Measurements from ENCODE around the gene FAM107B.
A peak's percentile ranks its signal among the peaks of the same experiment; 100 is the strongest.
"Not testable (repeated sequence)": the region's sequence is repeated elsewhere in the genome, so short reads cannot be mapped to it uniquely, and the experiment has no call there.

FAM107B gene

DNA sequence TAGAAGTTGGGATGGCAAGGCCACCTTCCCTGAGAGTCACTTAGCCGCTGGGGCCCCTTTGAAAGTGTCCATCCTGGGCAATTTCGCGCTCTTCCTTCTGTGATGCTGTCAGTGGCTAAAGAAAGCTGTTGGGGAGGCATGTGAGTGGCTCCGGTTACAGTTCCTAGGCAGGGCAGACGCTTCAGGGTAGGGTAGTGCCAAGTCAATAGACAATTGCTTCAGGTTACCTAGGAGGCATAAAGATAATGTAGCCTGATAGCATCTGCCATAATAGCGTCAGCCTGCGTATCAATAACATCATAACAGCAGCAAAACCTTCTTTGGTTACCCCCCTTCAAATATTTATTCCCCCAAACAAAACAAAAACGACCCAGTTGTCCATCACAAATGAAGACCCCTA lies at the start of gene FAM107B:
TSS of gene FAM107B (minus strand) at position 101 of the 400 bp plus-strand sequence. CDS start 234 bp downstream, outside the sequence.
- no peak for DNase-seq (ENCODE audit: low read depth in 3 of 3)

- DNase-seq (ENCODE audit: low read depth in 3 of 3) = no peak
These were observed 49.3 kb upstream of the FAM107B start for GRCh38 chr10:14823966-14824365.

- DNase-seq (ENCODE audit: low read depth in 3 of 3) = peak in 1 of 3 donors; percentile 24
These were observed 48.4 kb upstream of the FAM107B start for GRCh38 chr10:14822879-14823755.

- no peak for DNase-seq (ENCODE audit: low read depth in 3 of 3)
These were observed 47.1 kb upstream of the FAM107B start for GRCh38 chr10:14821635-14822375.

GRCh38 chr10:14820775-14821154 lies 46.1 kb upstream of the FAM107B start:
- DNase-seq (ENCODE audit: low read depth in 3 of 3) = no peak

DNA sequence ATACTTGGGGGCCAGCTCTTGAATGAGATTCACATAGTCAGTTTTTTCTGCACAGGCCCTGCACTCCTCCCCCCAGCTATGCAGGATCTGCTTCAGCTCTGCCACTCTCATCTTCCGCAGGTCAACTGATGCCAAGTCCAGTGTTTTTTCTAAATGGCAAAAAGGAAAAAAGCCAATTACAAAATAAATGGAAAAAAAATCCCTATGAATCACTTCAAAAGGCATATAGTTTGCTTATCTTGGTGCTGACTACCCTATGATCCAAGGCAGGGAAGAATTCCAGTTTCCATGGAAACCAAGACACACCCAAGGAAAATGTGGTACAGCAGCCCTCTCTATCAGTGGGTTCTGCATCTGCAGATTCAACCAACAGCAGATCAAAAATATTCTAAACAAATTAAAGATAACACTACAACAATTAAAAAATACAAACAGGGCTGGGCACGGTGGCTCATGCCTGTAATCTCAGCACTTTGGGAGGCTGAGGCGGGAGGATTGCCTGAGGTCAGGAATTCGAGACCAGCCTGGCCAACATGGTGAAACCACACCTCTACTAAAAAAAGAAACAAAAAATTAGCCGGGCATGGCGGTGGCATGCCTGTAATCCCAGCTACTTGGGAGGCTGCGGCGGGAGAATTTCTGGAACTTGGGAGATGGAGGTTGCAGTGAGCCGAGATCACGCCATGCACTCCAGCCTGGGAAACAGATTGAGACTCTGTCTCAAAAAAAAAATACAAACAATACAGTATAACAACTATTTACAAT lies 45.5 kb upstream of the FAM107B start:
- no peak for DNase-seq (ENCODE audit: low read depth in 3 of 3)

DNA sequence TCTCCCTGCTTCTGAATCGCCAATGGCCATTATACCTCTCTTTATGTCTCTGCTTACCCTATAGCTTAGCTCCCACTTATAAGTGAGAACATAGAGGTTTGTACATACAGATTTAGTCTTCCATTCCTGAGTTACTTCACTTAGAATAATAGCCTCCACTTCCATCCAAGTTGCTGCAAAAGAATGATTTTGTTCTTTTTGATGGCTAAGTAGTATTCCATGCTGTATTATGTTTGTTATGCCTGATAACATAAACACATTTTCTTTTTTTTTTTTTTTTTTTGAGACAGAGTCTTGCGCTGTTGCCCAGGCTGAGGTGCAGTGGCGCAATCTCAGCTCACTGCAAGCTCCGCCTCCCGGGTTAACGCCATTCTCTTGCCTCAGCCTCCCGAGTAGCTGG lies 42.0 kb upstream of the FAM107B start:
- DNase-seq (ENCODE audit: low read depth in 3 of 3) = not testable (repeated sequence)

DNA sequence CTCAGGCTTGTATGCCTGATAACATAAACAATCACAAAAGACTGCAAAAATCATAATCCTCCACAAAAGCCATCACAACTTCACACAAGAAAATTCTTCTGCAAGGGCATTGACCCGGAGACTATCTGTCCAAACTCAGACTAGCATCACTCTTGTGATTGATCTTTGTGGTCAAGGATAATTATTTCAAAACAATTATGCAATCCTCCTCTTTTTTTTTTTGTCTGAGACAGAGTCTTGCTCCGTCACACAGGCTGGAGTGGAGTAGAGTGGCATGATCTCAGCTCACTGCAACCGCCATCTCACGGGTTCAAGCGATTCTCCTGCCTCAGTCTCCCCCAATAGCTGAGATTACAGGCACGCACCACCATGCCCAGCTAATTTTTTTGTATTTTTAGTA lies 41.0 kb upstream of the FAM107B start:
- DNase-seq (ENCODE audit: low read depth in 3 of 3) = no peak

- DNase-seq (ENCODE audit: low read depth in 3 of 3) = no peak
These were observed 37.6 kb upstream of the FAM107B start for GRCh38 chr10:14812271-14812670.

GRCh38 chr10:14810969-14811953 lies 36.6 kb upstream of the FAM107B start:
- no peak for DNase-seq (ENCODE audit: low read depth in 3 of 3)

- no peak for DNase-seq (ENCODE audit: low read depth in 3 of 3)
These were observed 31.6 kb upstream of the FAM107B start for GRCh38 chr10:14806318-14806717.

- DNase-seq (ENCODE audit: low read depth in 3 of 3) = no peak
These were observed 29.1 kb upstream of the FAM107B start for GRCh38 chr10:14803827-14804226.

DNA sequence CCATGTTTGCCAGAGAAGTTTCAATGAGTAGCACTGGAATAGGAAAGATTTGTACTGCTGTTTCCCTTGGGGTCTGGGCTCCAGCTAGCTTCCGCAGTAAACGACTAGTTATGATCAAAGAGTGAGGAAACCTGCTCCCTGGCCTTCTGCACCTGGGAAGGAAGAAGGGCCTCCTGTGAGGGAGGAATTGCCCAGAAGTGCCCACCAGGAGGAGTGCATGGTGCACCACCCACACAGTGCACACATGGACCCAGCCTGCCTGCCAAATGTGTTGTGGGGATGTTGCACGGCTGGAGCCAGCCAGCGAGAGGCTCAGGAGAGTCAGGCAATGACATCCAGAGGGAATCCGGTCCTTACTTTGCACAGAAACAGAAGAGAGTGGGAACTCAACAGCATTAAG lies 27.0 kb upstream of the FAM107B start:
- DNase-seq (ENCODE audit: low read depth in 3 of 3) = no peak

GRCh38 chr10:14800397-14800796 lies 25.7 kb upstream of the FAM107B start:
- no peak for DNase-seq (ENCODE audit: low read depth in 3 of 3)

DNA sequence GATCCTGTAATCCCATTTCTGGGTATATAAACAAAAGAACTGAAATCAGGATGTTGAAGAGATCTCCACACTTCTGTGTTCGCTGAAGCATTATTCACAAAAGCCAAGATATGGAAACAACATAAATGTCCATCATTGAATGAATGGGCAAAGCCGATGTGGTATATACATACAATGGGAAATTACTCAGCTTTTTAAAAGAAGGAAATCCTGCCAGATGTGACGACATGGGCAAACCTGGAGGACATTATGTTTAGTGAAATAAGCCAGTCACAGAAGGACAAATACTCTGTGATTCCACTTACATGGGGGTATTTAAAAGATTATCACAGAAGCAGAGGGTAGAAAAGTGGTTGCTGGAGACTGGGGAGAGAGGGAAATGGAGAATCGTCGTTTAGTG lies 23.9 kb upstream of the FAM107B start:
- no peak for DNase-seq (ENCODE audit: low read depth in 3 of 3)

DNA sequence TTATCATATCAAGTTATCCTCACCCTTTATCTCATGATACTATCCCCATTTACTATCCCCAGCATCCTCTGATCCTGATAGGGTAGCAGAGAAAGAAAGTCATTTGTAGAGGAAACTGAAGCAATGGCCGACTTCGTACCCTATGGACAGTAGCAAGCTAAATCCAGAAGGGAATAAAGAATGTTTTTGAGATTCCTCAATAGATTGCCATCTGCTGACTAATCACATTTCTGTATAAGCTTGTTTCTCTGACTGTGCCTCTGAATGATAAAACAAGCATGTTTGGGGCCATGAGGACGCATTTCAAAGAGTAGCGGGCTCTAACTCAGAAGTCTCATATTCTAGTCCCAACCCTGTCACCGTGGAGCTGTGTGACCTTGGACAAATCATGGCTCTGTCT lies 13.2 kb upstream of the FAM107B start:
- DNase-seq (ENCODE audit: low read depth in 3 of 3) = no peak

DNA sequence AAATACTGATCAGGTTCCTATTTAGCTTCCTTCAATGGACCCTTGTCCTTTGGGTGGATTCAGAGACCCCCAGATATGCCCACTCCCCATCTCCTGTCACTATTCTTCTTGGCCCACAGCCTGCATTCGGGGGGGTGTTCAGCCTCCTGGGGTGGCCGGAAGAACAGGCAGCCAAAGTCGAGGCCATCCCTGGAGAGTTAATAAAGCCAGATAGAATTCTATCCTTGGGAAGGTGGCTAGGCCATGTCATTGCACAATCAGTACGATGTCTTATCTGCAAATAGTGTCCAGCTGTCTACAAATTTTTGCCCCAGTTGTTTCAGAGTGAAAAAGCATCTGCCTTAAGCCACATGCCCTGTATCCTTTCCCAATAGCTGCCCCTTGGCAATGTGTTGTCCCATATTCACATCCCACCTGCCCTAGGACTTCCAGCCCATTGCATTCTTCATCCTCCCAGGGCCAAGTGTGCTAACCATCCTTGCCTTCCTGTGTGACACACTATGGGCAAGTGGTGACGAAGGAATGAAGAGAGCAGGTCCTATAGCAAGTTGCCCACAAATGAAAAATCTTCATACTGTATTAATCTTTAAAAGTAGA lies 9.9 kb upstream of the FAM107B start:
- no peak for DNase-seq (ENCODE audit: low read depth in 3 of 3)

GRCh38 chr10:14782691-14783363 lies 8.1 kb upstream of the FAM107B start:
- no peak for DNase-seq (ENCODE audit: low read depth in 3 of 3)

DNA sequence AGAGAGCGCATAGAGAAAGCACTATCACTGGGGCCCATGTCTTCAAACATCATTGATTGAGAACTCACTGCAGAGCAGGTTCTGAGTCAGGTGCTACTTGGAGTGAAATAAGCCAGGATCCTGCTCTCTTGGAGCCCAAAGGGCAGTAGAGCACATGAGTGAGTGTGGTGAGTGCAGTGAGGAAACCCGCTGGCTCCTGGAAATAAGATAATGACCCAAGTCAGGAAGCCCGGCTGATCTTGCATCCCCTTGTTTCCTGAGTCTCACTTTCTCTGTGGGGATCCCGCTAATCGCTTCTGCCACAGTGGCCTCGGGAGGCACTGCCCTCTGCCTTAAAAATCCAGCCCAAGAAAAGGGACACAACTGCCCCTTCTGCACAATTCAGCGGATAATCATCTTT lies 7.1 kb upstream of the FAM107B start:
- no peak for DNase-seq (ENCODE audit: low read depth in 3 of 3)

DNA sequence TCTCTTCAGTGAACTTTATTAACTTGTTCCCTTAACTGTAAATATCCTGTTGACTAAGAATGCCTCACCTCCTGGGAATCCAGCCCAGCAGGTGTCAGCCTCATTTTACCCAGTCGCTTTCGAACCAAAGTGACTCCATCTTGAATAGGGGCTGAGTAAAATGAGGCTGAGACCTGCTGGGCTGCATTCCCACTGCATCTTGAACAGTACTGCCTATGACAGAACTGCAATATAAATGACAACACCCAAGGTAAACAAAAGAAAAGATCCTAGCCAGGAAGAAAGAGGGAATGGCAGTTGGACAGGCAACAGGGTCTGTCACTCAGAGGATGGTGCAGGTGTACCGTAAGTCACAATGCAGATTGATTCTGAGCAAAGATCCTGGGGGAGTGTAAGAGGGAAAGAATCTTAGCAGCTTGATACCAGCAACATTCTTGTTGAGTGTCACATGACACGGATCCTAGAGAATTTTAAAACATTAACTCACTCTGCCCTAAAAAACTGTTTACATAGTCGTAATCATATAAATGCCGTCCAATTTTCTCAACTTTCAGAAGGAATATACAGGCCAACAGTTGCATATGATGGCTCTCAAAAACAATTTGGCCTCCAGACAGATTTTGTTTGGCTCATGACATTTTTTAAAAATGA lies 4.4 kb upstream of the FAM107B start:
- DNase-seq (ENCODE audit: low read depth in 3 of 3) = no peak

All from stimulated activated CD4-positive, alpha-beta T cell treated with anti-CD3 and anti-CD28 coated beads, TNF-alpha, amount 100 ng/mL, for 48 hours (primary cell).